B cell (primary cell): ENCODE data around the gene ZFPM1. TPM values are rescaled to one million over a fixed set of nuclear protein-coding genes. Genes with fewer than 3 reads are reported as not detected.

Experiments used
- ATAC-seq: fragments of 200-7000 bp; cut with Tn5 transposase; one replicate; pipeline ENCODE4 v1.10.0; 2021; ENCODE audit warnings: low read depth, mild to moderate bottlenecking, moderate number of reproducible peaks, moderate library complexity
- CTCF ChIA-PET: fragments of 350-600 bp; sonication (Branson Sonifier 250); formaldehyde crosslinking; loops from one replicate; lab custom pipeline; 2021; ENCODE audit warnings: antibody characterized with exemption, inconsistent platforms; lab: Charles Lee
- POLR2A ChIA-PET: fragments of 350-600 bp; sonication (Branson Sonifier 250); formaldehyde crosslinking; loops from one replicate; lab custom pipeline; 2021; ENCODE audit warnings: antibody characterized with exemption; lab: Charles Lee
- DNase-seq: peaks from one replicate; pipeline ENCODE4 v3.0.0; 2013
- H2AFZ ChIP-seq: 2 replicates; pipeline ENCODE4 v1.6.1; 2012; ENCODE audit warnings: mild to moderate bottlenecking, low read depth, low read length; ENCODE audit not compliant: insufficient read depth, poor library complexity, severe bottlenecking
- H3K27ac ChIP-seq, 2 donors: 1 replicate in 1 of 2; 2 replicates in 1 of 2; pipeline ENCODE4 v1.5.1; 2012 to 2013; ENCODE audit warnings: low read length in 2 of 2, mild to moderate bottlenecking in 2 of 2, moderate library complexity in 1 of 2
- H3K27me3 ChIP-seq, 4 experiments: fragments of 200-600 bp in 1 of 4; sonication (generic) in 1 of 4; replicated peaks in 1 of 4; 1 replicate in 2 of 4; 2 replicates in 2 of 4; pipeline versions ENCODE4 v1.6.1 to v1.7.0; 2013 to 2016; ENCODE audit warnings: low read length in 3 of 4, mild to moderate bottlenecking in 2 of 4, mixed read lengths in 1 of 4, moderate library complexity in 1 of 4; ENCODE audit not compliant: insufficient read depth in 4 of 4, control insufficient read depth in 3 of 4; ENCODE audit errors: control extremely low read depth in 1 of 4
- H3K36me3 ChIP-seq, 2 experiments: replicated peaks in 1 of 2; 1 replicate in 1 of 2; 2 replicates in 1 of 2; pipeline versions ENCODE4 v1.6.1 to v1.7.1; 2013; ENCODE audit warnings: low read length in 1 of 2; ENCODE audit not compliant: insufficient read depth in 2 of 2, control insufficient read depth in 1 of 2; ENCODE audit errors: control extremely low read depth in 1 of 2, extremely low read depth in 1 of 2
- H3K4me1 ChIP-seq, 2 donors: fragments of 200-600 bp in 1 of 2; sonication (generic) in 1 of 2; 1 replicate in 1 of 2; 2 replicates in 1 of 2; pipeline versions ENCODE4 v1.5.1 to v1.6.1; 2013 to 2017; ENCODE audit warnings: low read length in 2 of 2; ENCODE audit not compliant: control insufficient read depth in 2 of 2, insufficient read depth in 2 of 2
- H3K4me2 ChIP-seq: replicated peaks from 2 replicates; pipeline ENCODE3; 2012; ENCODE audit warnings: mild to moderate bottlenecking, low read depth, low read length; ENCODE audit not compliant: poor library complexity, severe bottlenecking
- H3K4me3 ChIP-seq, 5 experiments: fragments of 200-600 bp in 1 of 5; sonication (generic) in 1 of 5; 1 replicate in 3 of 5; 2 replicates in 2 of 5; pipeline versions ENCODE4 v1.5.1 to v1.7.0; 2011 to 2016; ENCODE audit warnings: low read length in 4 of 5, mild to moderate bottlenecking in 4 of 5, low read depth in 2 of 5, control low read depth in 1 of 5, moderate library complexity in 1 of 5; ENCODE audit not compliant: insufficient read depth in 1 of 5; ENCODE audit errors: control extremely low read depth in 1 of 5, extremely low read depth in 1 of 5
- H3K79me2 ChIP-seq: fragments of 200-600 bp; sonication (generic); one replicate; pipeline ENCODE4 v1.6.0; 2016; ENCODE audit warnings: low read length; ENCODE audit not compliant: control insufficient read depth, insufficient read depth
- H3K9ac ChIP-seq: fragments of 200-600 bp; sonication (generic); 2 replicates; pipeline ENCODE4 v1.6.1; 2017; ENCODE audit warnings: mild to moderate bottlenecking, low read length, moderate library complexity
- H3K9me3 ChIP-seq, 3 donors: one replicate each; pipeline versions ENCODE4 v1.6.1 to v1.7.1; 2013; ENCODE audit warnings: low read length in 2 of 3; ENCODE audit not compliant: control insufficient read depth in 2 of 3, insufficient read depth in 1 of 3; ENCODE audit errors: control extremely low read depth in 1 of 3
- H4K20me1 ChIP-seq: 2 replicates; pipeline ENCODE4 v1.6.0; 2012; ENCODE audit warnings: mild to moderate bottlenecking, low read length; ENCODE audit not compliant: insufficient read depth, control insufficient read depth, poor library complexity, severe bottlenecking
- H3K27ac Mint-ChIP-seq: one replicate; pipeline ENCODE4 v1.8.0; 2021; ENCODE audit warnings: mixed read lengths
- H3K27me3 Mint-ChIP-seq: one replicate; pipeline ENCODE4 v1.8.0; 2021; ENCODE audit warnings: mixed read lengths
- H3K4me1 Mint-ChIP-seq: one replicate; pipeline ENCODE4 v1.8.0; 2021; ENCODE audit warnings: mixed read lengths
- H3K4me3 Mint-ChIP-seq: one replicate; pipeline ENCODE4 v1.8.0; 2021; ENCODE audit warnings: mixed read lengths
- H3K9me3 Mint-ChIP-seq: one replicate; pipeline ENCODE4 v1.8.0; 2022; ENCODE audit warnings: mixed read lengths; ENCODE audit not compliant: insufficient read depth
- EZH2 ChIP-seq: IDR thresholded peaks from 2 replicates; pipeline ENCODE4 v1.6.1; 2012; ENCODE audit warnings: borderline replicate concordance, low read depth, mild to moderate bottlenecking, moderate library complexity, low read length; ENCODE audit not compliant: insufficient read depth, poor library complexity, severe bottlenecking
- WGBS: methylation state at CpG from one replicate; pipeline ENCODE4 v1.1.5; 2013; ENCODE audit warnings: missing lambda C conversion rate; ENCODE audit not compliant: insufficient coverage; 5-methylcytosine and 5-hydroxymethylcytosine counted together
- intact Hi-C: fragments of 100-400 bp; cut with micrococcal nuclease; formaldehyde crosslinking; loops from one replicate; pipeline ENCODE4 v1.10.0; 2022
- polyA plus RNA-seq: library from polyadenylated mRNA; depleted of rRNA; stranded (reverse); fragments of >200 nt; gene quantifications from 2 replicates; pipeline ENCODE4 v1.2.3, GENCODE V29; 2012
- total RNA-seq, 2 donors: library from RNA; stranded (reverse); fragments of 120-200 nt in 1 of 2; gene quantifications; 1 replicate in 1 of 2; 2 replicates in 1 of 2; pipeline versions ENCODE4 v1.2.3 to v1.2.4, GENCODE V29; 2013 to 2022
- TF ChIP-seq, protein P1 (sequence below): fragments of 200-600 bp; IDR thresholded peaks from one replicate; pipeline ENCODE4 v1.8.0; 2022; ENCODE audit warnings: antibody characterized with exemption, mild to moderate bottlenecking

Gene ZFPM1
- total and polyA plus RNA-seq, 2 donors (not counting 1 experiment from before 2014, with no cell fraction given): 4.3 to 34.6 TPM

DNA sequence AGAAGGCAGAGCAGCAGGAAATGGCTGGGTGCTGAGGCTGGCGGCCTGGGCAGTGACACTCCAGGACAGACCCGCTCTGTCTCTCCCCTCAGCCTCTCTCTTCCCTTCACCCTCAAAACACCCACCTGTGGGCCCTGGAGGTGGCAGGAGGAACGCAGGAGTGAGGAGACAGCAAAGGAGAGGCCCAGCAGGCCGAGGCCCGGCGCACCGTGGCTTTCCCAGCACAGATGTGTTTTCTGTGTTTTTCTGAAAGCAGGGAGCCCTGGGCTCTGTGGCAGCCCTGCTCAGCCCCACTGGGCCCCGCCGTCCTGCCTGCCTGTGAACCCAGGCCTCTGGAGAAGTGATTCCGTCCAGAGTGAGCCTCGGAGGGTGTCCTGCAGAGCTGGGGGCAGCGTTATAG is 39.8 kb upstream of the ZFPM1 start:
- intact Hi-C loops: no loop called here
- H3K9ac ChIP-seq: no peak overlapping the region
- Mint-ChIP-seq H3K4me1 (no peaks in the 10 kb centered on the region), H3K4me3 (no peak overlapping the region), H3K27ac (no peak overlapping the region), H3K27me3 (no peaks in the 10 kb centered on the region), H3K9me3 (no peaks in the 10 kb centered on the region)
- 87% methylated on average over 11 of the region's 12 CpGs for WGBS
- no peaks in the 10 kb centered on the region for H3K9me3 ChIP-seq
- ChIA-PET CTCF (no interaction called here), POLR2A (no interaction called here)
- no peak for TF ChIP-seq EZH2
- TF ChIP-seq, protein P1, sequence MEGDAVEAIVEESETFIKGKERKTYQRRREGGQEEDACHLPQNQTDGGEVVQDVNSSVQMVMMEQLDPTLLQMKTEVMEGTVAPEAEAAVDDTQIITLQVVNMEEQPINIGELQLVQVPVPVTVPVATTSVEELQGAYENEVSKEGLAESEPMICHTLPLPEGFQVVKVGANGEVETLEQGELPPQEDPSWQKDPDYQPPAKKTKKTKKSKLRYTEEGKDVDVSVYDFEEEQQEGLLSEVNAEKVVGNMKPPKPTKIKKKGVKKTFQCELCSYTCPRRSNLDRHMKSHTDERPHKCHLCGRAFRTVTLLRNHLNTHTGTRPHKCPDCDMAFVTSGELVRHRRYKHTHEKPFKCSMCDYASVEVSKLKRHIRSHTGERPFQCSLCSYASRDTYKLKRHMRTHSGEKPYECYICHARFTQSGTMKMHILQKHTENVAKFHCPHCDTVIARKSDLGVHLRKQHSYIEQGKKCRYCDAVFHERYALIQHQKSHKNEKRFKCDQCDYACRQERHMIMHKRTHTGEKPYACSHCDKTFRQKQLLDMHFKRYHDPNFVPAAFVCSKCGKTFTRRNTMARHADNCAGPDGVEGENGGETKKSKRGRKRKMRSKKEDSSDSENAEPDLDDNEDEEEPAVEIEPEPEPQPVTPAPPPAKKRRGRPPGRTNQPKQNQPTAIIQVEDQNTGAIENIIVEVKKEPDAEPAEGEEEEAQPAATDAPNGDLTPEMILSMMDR: no peak
- H3K4me1 ChIP-seq: no peaks in the 10 kb centered on the region
- H3K79me2 ChIP-seq: no peaks in the 10 kb centered on the region
- no peak for DNase-seq
- H2AFZ ChIP-seq: no peak overlapping the region
- H3K27me3 ChIP-seq: no peaks in the 10 kb centered on the region
- no peak overlapping the region for H3K4me3 ChIP-seq
- no peak overlapping the region for H3K27ac ChIP-seq
- no peaks in the 10 kb centered on the region for H3K36me3 ChIP-seq
- ATAC-seq: no peak
- no peak overlapping the region for H3K4me2 ChIP-seq
- H4K20me1 ChIP-seq: no peaks in the 10 kb centered on the region

DNA sequence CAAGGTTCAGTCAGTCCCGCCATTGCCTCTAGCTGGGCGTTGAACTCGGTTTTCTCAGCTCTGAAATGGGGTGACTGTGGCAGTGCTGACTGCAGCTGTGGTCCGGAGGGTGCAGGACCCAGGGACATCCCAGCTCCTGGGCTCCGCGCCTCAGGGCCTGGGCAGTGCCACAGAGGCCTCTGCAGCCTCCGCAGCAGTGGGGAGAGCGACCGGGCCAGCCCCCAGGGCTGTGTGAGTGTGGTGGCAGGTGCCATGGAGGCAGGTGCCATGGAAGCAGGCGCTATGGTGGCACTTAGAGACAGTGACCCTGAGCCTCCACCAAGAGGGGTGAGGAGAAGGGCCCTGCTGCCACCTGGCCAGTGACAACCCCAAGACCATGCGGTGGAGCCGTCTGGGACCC is 39.4 kb upstream of the ZFPM1 start:
- POLR2A ChIA-PET: no interaction called here
- no peak overlapping the region for H3K27ac ChIP-seq
- H3K27me3 ChIP-seq: no peaks in the 10 kb centered on the region
- TF ChIP-seq EZH2: no peak
- TF ChIP-seq, protein P1: no peak
- ATAC-seq (no peak), DNase-seq (no peak)
- H3K79me2 ChIP-seq: no peaks in the 10 kb centered on the region
- no peak overlapping the region for H2AFZ ChIP-seq
- no peaks in the 10 kb centered on the region for H3K9me3 Mint-ChIP-seq
- no peaks in the 10 kb centered on the region for H3K4me1 ChIP-seq
- no peak overlapping the region for H3K4me2 ChIP-seq
- H3K4me1 Mint-ChIP-seq: no peaks in the 10 kb centered on the region
- CTCF ChIA-PET: no interaction called here
- H3K4me3 ChIP-seq: no peak overlapping the region
- no peaks in the 10 kb centered on the region for H3K9me3 ChIP-seq
- no peaks in the 10 kb centered on the region for H3K27me3 Mint-ChIP-seq
- intact Hi-C loops: no loop called here
- no peaks in the 10 kb centered on the region for H3K36me3 ChIP-seq
- H3K27ac Mint-ChIP-seq: no peak overlapping the region
- H3K9ac ChIP-seq: no peak overlapping the region
- H3K4me3 Mint-ChIP-seq: no peak overlapping the region
- H4K20me1 ChIP-seq: no peaks in the 10 kb centered on the region
- WGBS: 94% methylated on average over 12 of the region's 12 CpGs
